Measurements from ENCODE around the gene PDE11A. TPM values are rescaled to one million over a fixed set of nuclear protein-coding genes. Genes with fewer than 3 reads are reported as not detected.

PDE11A gene
- total RNA-seq, 2 donors from 2014 or later = not detected

DNA sequence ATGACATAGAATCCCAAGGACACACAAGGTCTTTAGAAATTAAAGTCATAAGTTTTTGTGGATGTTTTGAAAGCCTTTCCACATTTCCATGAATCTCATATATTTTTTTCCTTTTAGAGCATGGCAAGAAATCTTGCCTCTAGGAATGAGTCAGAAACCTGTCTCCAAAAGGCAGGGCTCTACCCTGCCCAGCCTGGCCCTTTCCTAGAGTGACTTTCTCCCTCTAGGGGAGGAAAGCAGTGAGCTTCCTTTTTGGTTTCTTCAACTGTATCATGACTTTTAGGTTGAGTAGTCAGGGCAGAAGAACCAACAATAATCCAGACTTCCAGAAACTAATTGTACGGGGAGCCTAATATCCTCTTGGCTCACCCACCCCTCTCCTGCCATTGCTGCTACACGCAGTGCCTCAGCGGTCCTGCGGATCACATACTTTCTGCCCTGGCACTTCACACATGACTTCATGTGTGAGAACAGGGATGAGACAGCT, 379.8 kb downstream of the PDE11A start:
- no peak overlapping the region for H3K4me3 Mint-ChIP-seq
- no peaks in the 10 kb centered on the region for H3K36me3 Mint-ChIP-seq (ENCODE audit: low read depth)
- H3K9me3 ChIP-seq (ENCODE audit: control insufficient read depth, low read length, poor library complexity, severe bottlenecking) = no peaks in the 10 kb centered on the region
- ATAC-seq (no peak), DNase-seq (no peak)
- no peak overlapping the region for H3K27ac Mint-ChIP-seq
- H3K27me3 Mint-ChIP-seq = peaks cover 29% of the 10 kb centered on the region
- peaks cover 2% of the 10 kb centered on the region for H3K4me1 Mint-ChIP-seq

DNA sequence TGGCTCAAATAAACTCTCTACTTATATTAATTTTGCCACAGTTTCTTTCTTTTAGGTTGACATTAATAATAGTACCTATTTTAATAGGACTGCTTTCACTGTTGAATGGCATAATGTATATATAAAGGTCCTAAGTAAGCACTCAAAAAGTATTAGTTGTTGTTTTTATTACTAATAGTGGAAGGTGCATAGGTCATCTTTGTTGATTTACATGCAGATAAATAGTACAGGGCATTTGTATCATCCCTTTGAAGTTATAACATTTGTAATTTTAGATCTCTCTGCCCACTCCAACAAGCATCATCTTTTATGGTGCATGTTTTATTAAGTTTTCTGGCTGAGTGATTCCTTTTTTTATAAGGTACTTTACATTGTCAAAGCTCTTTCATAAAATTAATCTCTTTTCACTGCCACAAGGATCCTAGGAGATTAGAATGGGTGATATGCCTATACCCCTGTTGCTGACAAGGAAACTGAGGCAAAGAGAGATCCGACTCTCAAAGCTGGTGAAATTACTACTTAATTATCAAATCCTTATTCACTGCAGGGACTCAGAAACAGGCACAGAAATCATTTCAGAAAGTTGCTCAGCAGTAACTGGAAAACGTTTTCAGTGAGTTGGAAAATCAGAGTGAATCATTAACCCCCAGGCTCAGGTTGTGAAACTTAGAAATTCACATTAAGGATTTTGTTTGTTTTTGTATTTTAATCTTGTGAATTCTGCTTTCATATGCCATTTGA, 380.4 kb downstream of the PDE11A start:
- ATAC-seq (no peak), DNase-seq (no peak)
- Mint-ChIP-seq H3K4me1 (peaks cover 2% of the 10 kb centered on the region), H3K4me3 (no peak overlapping the region), H3K27me3 (peaks cover 32% of the 10 kb centered on the region), H3K36me3 (ENCODE audit: low read depth) (no peaks in the 10 kb centered on the region), H3K27ac (no peak overlapping the region)
- H3K9me3 ChIP-seq (ENCODE audit: control insufficient read depth, low read length, poor library complexity, severe bottlenecking) = no peaks in the 10 kb centered on the region

DNA sequence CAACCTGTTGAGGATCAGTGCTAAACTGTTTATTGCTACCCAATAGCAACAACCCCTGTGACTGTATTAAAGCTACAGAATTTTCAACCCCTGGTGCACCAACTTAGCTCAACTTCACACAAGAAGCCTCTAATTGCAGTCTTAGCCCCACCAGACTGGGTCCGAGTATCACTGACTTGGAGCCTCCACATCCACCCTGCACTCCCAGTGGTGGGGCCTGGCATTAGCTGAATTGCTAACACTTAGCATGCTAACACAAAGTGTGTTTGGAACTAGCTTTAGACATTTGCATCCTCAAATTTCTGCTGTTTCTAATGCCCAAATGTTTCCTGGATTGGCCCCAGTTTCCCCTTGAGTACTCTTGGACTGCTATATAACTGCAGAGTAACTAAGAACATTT, 381.4 kb downstream of the PDE11A start:
- no peak for ATAC-seq
- H3K27ac Mint-ChIP-seq = no peak overlapping the region
- H3K27me3 Mint-ChIP-seq = peaks cover 24% of the 10 kb centered on the region

GRCh38 chr2:177689623-177690022, 383.0 kb downstream of the PDE11A start:
- no peak overlapping the region for H3K4me3 Mint-ChIP-seq
- no peak overlapping the region for H3K27ac Mint-ChIP-seq
- peaks cover 2% of the 10 kb centered on the region for H3K4me1 Mint-ChIP-seq
- DNase-seq (no peak), ATAC-seq (no peak)
- no peaks in the 10 kb centered on the region for H3K9me3 ChIP-seq (ENCODE audit: control insufficient read depth, low read length, poor library complexity, severe bottlenecking)
- H3K36me3 Mint-ChIP-seq (ENCODE audit: low read depth) = peaks cover 2% of the 10 kb centered on the region
- H3K27me3 Mint-ChIP-seq = peaks cover 18% of the 10 kb centered on the region

More for the DNA sequence above, 381.4 kb downstream of the PDE11A start:
- H3K4me3 Mint-ChIP-seq = no peak overlapping the region
- no peaks in the 10 kb centered on the region for H3K9me3 ChIP-seq (ENCODE audit: control insufficient read depth, low read length, poor library complexity, severe bottlenecking)
- DNase-seq = no peak
- H3K4me1 Mint-ChIP-seq = peaks cover 2% of the 10 kb centered on the region
- H3K36me3 Mint-ChIP-seq (ENCODE audit: low read depth) = peaks cover 2% of the 10 kb centered on the region

DNA sequence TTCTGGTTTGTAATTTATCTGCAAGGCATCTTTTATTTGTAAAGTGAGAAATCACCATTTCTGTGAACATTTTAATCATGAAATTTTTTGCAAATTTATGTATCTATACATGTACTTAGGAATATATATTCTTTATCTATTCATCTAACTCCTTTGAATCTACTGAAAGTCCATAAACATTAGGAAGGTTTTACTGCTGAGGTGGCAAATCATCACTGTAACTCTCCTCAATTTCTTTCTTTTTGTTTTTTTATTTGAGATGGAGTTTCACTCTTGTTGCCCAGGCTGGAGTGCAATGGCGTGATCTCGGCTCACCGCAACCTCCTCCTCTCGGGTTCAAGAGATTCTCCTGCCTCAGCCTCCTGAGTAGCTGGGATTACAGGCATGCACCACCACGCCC, 383.7 kb downstream of the PDE11A start:
- DNase-seq (no peak), ATAC-seq (no peak)
- Mint-ChIP-seq H3K4me1 (peaks cover 2% of the 10 kb centered on the region), H3K27me3 (peaks cover 14% of the 10 kb centered on the region), H3K36me3 (ENCODE audit: low read depth) (peaks cover 2% of the 10 kb centered on the region), H3K27ac (no peak overlapping the region), H3K4me3 (no peak overlapping the region)
- no peaks in the 10 kb centered on the region for H3K9me3 ChIP-seq (ENCODE audit: control insufficient read depth, low read length, poor library complexity, severe bottlenecking)

DNA sequence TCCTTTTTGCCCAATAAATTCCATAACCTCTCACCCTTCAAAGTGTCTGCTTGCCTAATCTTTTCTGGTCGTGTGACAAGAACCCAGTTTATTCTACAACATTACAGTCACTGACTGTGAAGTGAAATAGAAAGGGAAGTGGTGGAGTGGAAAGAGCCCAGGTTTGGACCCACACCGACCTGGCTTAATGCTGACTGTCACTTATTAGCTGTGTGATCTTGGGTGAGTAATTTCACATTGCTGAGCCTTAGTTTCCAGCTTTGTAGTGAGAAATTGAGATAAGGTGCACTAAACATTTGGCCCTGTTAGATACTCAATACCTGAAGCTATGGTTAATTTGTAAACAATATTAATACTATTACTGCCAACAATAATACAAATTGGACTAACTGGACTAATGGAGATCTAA, 388.9 kb downstream of the PDE11A start:
- ATAC-seq (no peak), DNase-seq (no peak)
- Mint-ChIP-seq H3K27ac (no peak overlapping the region), H3K4me1 (no peaks in the 10 kb centered on the region), H3K4me3 (no peak overlapping the region), H3K27me3 (peaks cover 10% of the 10 kb centered on the region), H3K36me3 (ENCODE audit: low read depth) (peaks cover 2% of the 10 kb centered on the region)
- H3K9me3 ChIP-seq (ENCODE audit: control insufficient read depth, low read length, poor library complexity, severe bottlenecking) = no peaks in the 10 kb centered on the region

- Mint-ChIP-seq H3K27ac (no peak overlapping the region), H3K4me1 (no peaks in the 10 kb centered on the region), H3K36me3 (ENCODE audit: low read depth) (peaks cover 2% of the 10 kb centered on the region), H3K4me3 (no peak overlapping the region), H3K27me3 (peaks cover 5% of the 10 kb centered on the region)
- no peaks in the 10 kb centered on the region for H3K9me3 ChIP-seq (ENCODE audit: control insufficient read depth, low read length, poor library complexity, severe bottlenecking)
- DNase-seq (no peak), ATAC-seq (no peak)
Measured at GRCh38 chr2:177682836-177683660, 389.5 kb downstream of the PDE11A start.

- no peak overlapping the region for H3K4me3 Mint-ChIP-seq
- DNase-seq (no peak), ATAC-seq (no peak)
- no peaks in the 10 kb centered on the region for H3K9me3 ChIP-seq (ENCODE audit: control insufficient read depth, low read length, poor library complexity, severe bottlenecking)
- H3K27ac Mint-ChIP-seq = no peak overlapping the region
- peaks cover 5% of the 10 kb centered on the region for H3K36me3 Mint-ChIP-seq (ENCODE audit: low read depth)
- H3K4me1 Mint-ChIP-seq = no peaks in the 10 kb centered on the region
- no peaks in the 10 kb centered on the region for H3K27me3 Mint-ChIP-seq
Measured at GRCh38 chr2:177682006-177682405, 390.6 kb downstream of the PDE11A start.

- H3K4me1 Mint-ChIP-seq = no peaks in the 10 kb centered on the region
- H3K36me3 Mint-ChIP-seq (ENCODE audit: low read depth) = peaks cover 3% of the 10 kb centered on the region
- ATAC-seq = no peak
- no peak for DNase-seq
- no peak overlapping the region for H3K4me3 Mint-ChIP-seq
- no peak overlapping the region for H3K27ac Mint-ChIP-seq
- peaks cover 7% of the 10 kb centered on the region for H3K27me3 Mint-ChIP-seq
- H3K9me3 ChIP-seq (ENCODE audit: control insufficient read depth, low read length, poor library complexity, severe bottlenecking) = no peaks in the 10 kb centered on the region
Measured at GRCh38 chr2:177680866-177681712, 391.5 kb downstream of the PDE11A start.

GRCh38 chr2:177679611-177680605, 392.7 kb downstream of the PDE11A start:
- no peak for ATAC-seq
- H3K4me3 Mint-ChIP-seq = no peak overlapping the region
- peaks cover 3% of the 10 kb centered on the region for H3K36me3 Mint-ChIP-seq (ENCODE audit: low read depth)
- no peaks in the 10 kb centered on the region for H3K9me3 ChIP-seq (ENCODE audit: control insufficient read depth, low read length, poor library complexity, severe bottlenecking)
- no peaks in the 10 kb centered on the region for H3K4me1 Mint-ChIP-seq
- H3K27me3 Mint-ChIP-seq = peaks cover 16% of the 10 kb centered on the region
- DNase-seq = no peak
- no peak overlapping the region for H3K27ac Mint-ChIP-seq

- Mint-ChIP-seq H3K36me3 (ENCODE audit: low read depth) (peaks cover 5% of the 10 kb centered on the region), H3K27me3 (peaks cover 17% of the 10 kb centered on the region), H3K4me1 (no peaks in the 10 kb centered on the region), H3K27ac (no peak overlapping the region), H3K4me3 (no peak overlapping the region)
- no peak for ATAC-seq
- no peaks in the 10 kb centered on the region for H3K9me3 ChIP-seq (ENCODE audit: control insufficient read depth, low read length, poor library complexity, severe bottlenecking)
- no peak for DNase-seq
Measured at GRCh38 chr2:177678939-177679338, 393.6 kb downstream of the PDE11A start.

- peaks cover 25% of the 10 kb centered on the region for H3K27me3 Mint-ChIP-seq
- no peaks in the 10 kb centered on the region for H3K9me3 ChIP-seq (ENCODE audit: control insufficient read depth, low read length, poor library complexity, severe bottlenecking)
- peaks cover 5% of the 10 kb centered on the region for H3K36me3 Mint-ChIP-seq (ENCODE audit: low read depth)
- H3K4me1 Mint-ChIP-seq = no peaks in the 10 kb centered on the region
- DNase-seq (no peak), ATAC-seq (no peak)
- no peak overlapping the region for H3K27ac Mint-ChIP-seq
- H3K4me3 Mint-ChIP-seq = no peak overlapping the region
Measured at GRCh38 chr2:177676636-177677035, 395.9 kb downstream of the PDE11A start.

Measured in T-helper 17 cell (primary cell).